HEK293 (cell line): ENCODE measurements around the gene DCTN2.

Experiments used
- CTCF ChIA-PET: fragments of 350-600 bp; formaldehyde crosslinking; extraction: SDS; loops from one replicate; lab custom pipeline; 2021; ENCODE audit warnings: antibody characterized with exemption; lab: Yijun Ruan, JAX
- POLR2A ChIA-PET: fragments of 300-600 bp; formaldehyde crosslinking; extraction: SDS; loops from one replicate; lab custom pipeline; 2020; ENCODE audit warnings: antibody characterized with exemption, inconsistent platforms; lab: Yijun Ruan, JAX
- H3K27ac ChIP-seq: fragments of 200-500 bp; sonication (Bioruptor generic); 2 replicates; pipeline ENCODE4 v1.5.1; 2014; ENCODE audit warnings: low read depth, low read length, control low read depth, inconsistent platforms; ENCODE audit errors: extremely low read depth
- H3K36me3 ChIP-seq, 2 experiments: fragments of 200-500 bp in 1 of 2; sonication (Bioruptor generic) in 1 of 2; 1 replicate in 1 of 2; 2 replicates in 1 of 2; pipeline ENCODE4 v1.5.1; 2014 to 2017; ENCODE audit warnings: inconsistent platforms in 2 of 2, low read length in 2 of 2; ENCODE audit not compliant: control insufficient read depth in 2 of 2, insufficient read depth in 1 of 2
- H3K4me1 ChIP-seq: fragments of 200-500 bp; sonication (Bioruptor generic); 2 replicates; pipeline ENCODE4 v1.5.1; 2014; ENCODE audit warnings: mild to moderate bottlenecking, low read length, inconsistent platforms; ENCODE audit not compliant: control insufficient read depth, insufficient read depth
- H3K4me3 ChIP-seq: 2 replicates; pipeline ENCODE4 v1.5.1; 2011; ENCODE audit warnings: low read depth, mild to moderate bottlenecking, control low read depth, low read length, moderate library complexity
- H3K9me3 ChIP-seq: fragments of 200-500 bp; sonication (Bioruptor generic); 2 replicates; pipeline ENCODE4 v1.5.1; 2014; ENCODE audit warnings: low read depth, low read length, inconsistent platforms; ENCODE audit not compliant: control insufficient read depth, insufficient read depth
- KLF16 ChIP-seq: fragments of 450-650 bp; formaldehyde crosslinking; IDR thresholded peaks from 2 replicates; pipeline ENCODE4 v1.5.1; 2017; ENCODE audit warnings: missing biosample characterization, missing genetic modification characterization
- KLF9 ChIP-seq: fragments of 450-650 bp; formaldehyde crosslinking; IDR thresholded peaks from 2 replicates; pipeline ENCODE4 v1.5.1; 2016; ENCODE audit warnings: missing biosample characterization, missing genetic modification characterization, low read depth
- OVOL3 ChIP-seq: fragments of 450-650 bp; formaldehyde crosslinking; IDR thresholded peaks from 2 replicates; pipeline ENCODE4 v1.5.1; 2016; ENCODE audit warnings: missing biosample characterization, missing genetic modification characterization
- SCRT1 ChIP-seq: fragments of 450-650 bp; formaldehyde crosslinking; IDR thresholded peaks from 2 replicates; pipeline ENCODE4 v1.5.1; 2016; ENCODE audit warnings: missing biosample characterization, missing genetic modification characterization, borderline replicate concordance
- SCRT2 ChIP-seq: fragments of 450-650 bp; formaldehyde crosslinking; IDR thresholded peaks from 2 replicates; pipeline ENCODE4 v1.5.1; 2016; ENCODE audit warnings: missing biosample characterization, missing genetic modification characterization
- SP7 ChIP-seq: fragments of 450-650 bp; formaldehyde crosslinking; IDR thresholded peaks from 2 replicates; pipeline ENCODE4 v1.5.1; 2016; ENCODE audit warnings: missing biosample characterization, missing genetic modification characterization
- TSHZ1 ChIP-seq: fragments of 450-650 bp; formaldehyde crosslinking; IDR thresholded peaks from 2 replicates; pipeline ENCODE4 v1.5.1; 2016; ENCODE audit warnings: missing biosample characterization, missing genetic modification characterization, borderline replicate concordance
- ZNF174 ChIP-seq: fragments of 450-650 bp; formaldehyde crosslinking; IDR thresholded peaks from 2 replicates; pipeline ENCODE4 v1.5.0; 2017; ENCODE audit warnings: missing biosample characterization, mild to moderate bottlenecking, missing genetic modification characterization
- ZNF223 ChIP-seq: fragments of 450-650 bp; formaldehyde crosslinking; IDR thresholded peaks from 2 replicates; pipeline ENCODE4 v1.5.1; 2016; ENCODE audit warnings: missing biosample characterization, missing genetic modification characterization
- ZNF239 ChIP-seq: fragments of 450-650 bp; formaldehyde crosslinking; IDR thresholded peaks from 2 replicates; pipeline ENCODE4 v1.5.1; 2016; ENCODE audit warnings: missing biosample characterization, missing genetic modification characterization
- ZNF248 ChIP-seq: fragments of 450-650 bp; formaldehyde crosslinking; IDR thresholded peaks from 2 replicates; pipeline ENCODE4 v1.5.1; 2017; ENCODE audit warnings: missing biosample characterization, missing genetic modification characterization
- ZNF366 ChIP-seq: fragments of 450-650 bp; formaldehyde crosslinking; conservative IDR thresholded peaks from 2 replicates; pipeline ENCODE4 v1.5.1; 2016; ENCODE audit warnings: missing biosample characterization, missing genetic modification characterization
- ZNF488 ChIP-seq: fragments of 450-650 bp; formaldehyde crosslinking; IDR thresholded peaks from 2 replicates; pipeline ENCODE4 v1.5.1; 2016; ENCODE audit warnings: missing biosample characterization, missing genetic modification characterization
- ZNF600 ChIP-seq: fragments of 450-650 bp; formaldehyde crosslinking; IDR thresholded peaks from 2 replicates; pipeline ENCODE4 v1.5.1; 2016; ENCODE audit warnings: missing biosample characterization, missing genetic modification characterization
- ZNF76 ChIP-seq: fragments of 450-650 bp; formaldehyde crosslinking; IDR thresholded peaks from 2 replicates; pipeline ENCODE4; 2016; ENCODE audit warnings: low read depth, missing biosample characterization, missing genetic modification characterization, borderline replicate concordance
- ZNF777 ChIP-seq: fragments of 450-650 bp; formaldehyde crosslinking; IDR thresholded peaks from 2 replicates; pipeline ENCODE4 v1.5.1; 2017; ENCODE audit warnings: missing biosample characterization, missing genetic modification characterization, borderline replicate concordance
- ZNF843 ChIP-seq: fragments of 450-650 bp; formaldehyde crosslinking; IDR thresholded peaks from 2 replicates; pipeline ENCODE4 v1.5.1; 2016; ENCODE audit warnings: missing biosample characterization, missing genetic modification characterization
- TF ChIP-seq, protein P1 (sequence below): fragments of 450-650 bp; formaldehyde crosslinking; IDR thresholded peaks from 2 replicates; pipeline ENCODE4 v1.5.1; 2016; ENCODE audit warnings: missing biosample characterization, missing genetic modification characterization
- TF ChIP-seq, protein P2 (sequence below): fragments of 450-650 bp; formaldehyde crosslinking; IDR thresholded peaks from 2 replicates; pipeline ENCODE4 v1.5.1; 2016; ENCODE audit warnings: missing biosample characterization, missing genetic modification characterization
- TF ChIP-seq, protein P3 (sequence below): fragments of 450-650 bp; formaldehyde crosslinking; IDR thresholded peaks from 2 replicates; pipeline ENCODE4 v1.5.1; 2016; ENCODE audit warnings: missing biosample characterization, missing genetic modification characterization, borderline replicate concordance
- TF ChIP-seq, protein P4 (sequence below): fragments of 450-650 bp; formaldehyde crosslinking; IDR thresholded peaks from 2 replicates; pipeline ENCODE4 v1.5.1; 2016; ENCODE audit warnings: missing biosample characterization, missing genetic modification characterization, low read depth

DCTN2 gene

GRCh38 chr12:57489157-57489641 lies 57.8 kb downstream of the DCTN2 start:
- CTCF ChIA-PET = interaction anchor here (0.5 to 0.8 kb wide), 2 partner anchors 27 to 365 kb away, joined by 3 to 7 read pairs; no protein-coding TSS in a partner anchor

GRCh38 chr12:57488402-57489156 lies 58.4 kb downstream of the DCTN2 start:
- peaks cover 24 to 40% of the 10 kb centered on the region in 2 experiments for H3K36me3 ChIP-seq
- ChIA-PET POLR2A (interaction anchor here (0.7 to 1.9 kb wide), 2 partner anchors 9 kb away, joined by 3 to 8 read pairs; no protein-coding TSS in a partner anchor), CTCF (interaction anchor here (0.5 to 0.8 kb wide), 2 partner anchors 26 to 364 kb away, joined by 3 to 7 read pairs; no protein-coding TSS in a partner anchor)
- H3K4me1 ChIP-seq = no peaks in the 10 kb centered on the region
- H3K4me3 ChIP-seq = peak overlapping the region; percentile 91
- H3K27ac ChIP-seq = peak overlapping the region; percentile 87
- no peaks in the 10 kb centered on the region for H3K9me3 ChIP-seq
- TF ChIP-seq ZNF366 (peak; percentile 54), SCRT1 (tag by site-specific recombination) (peak; percentile 83; the same call in 1 of the 2 replicates), TSHZ1 (tag by site-specific recombination) (no peak), KLF9 (peak; percentile 20; the same call in 1 of the 2 replicates), KLF16 (tag by site-specific recombination) (0 out of 2 replicates have a peak, but pooled peaks have one; percentile 16), ZNF248 (tag by site-specific recombination) (no peak), ZNF600 (tag by site-specific recombination) (no peak), SCRT2 (peak; percentile 94), ZNF777 (tag by site-specific recombination) (no peak), ZNF488 (no peak), ZNF223 (tag by site-specific recombination) (0 out of 2 replicates have a peak, but pooled peaks have one; percentile 20)
- TF ChIP-seq, protein P1, sequence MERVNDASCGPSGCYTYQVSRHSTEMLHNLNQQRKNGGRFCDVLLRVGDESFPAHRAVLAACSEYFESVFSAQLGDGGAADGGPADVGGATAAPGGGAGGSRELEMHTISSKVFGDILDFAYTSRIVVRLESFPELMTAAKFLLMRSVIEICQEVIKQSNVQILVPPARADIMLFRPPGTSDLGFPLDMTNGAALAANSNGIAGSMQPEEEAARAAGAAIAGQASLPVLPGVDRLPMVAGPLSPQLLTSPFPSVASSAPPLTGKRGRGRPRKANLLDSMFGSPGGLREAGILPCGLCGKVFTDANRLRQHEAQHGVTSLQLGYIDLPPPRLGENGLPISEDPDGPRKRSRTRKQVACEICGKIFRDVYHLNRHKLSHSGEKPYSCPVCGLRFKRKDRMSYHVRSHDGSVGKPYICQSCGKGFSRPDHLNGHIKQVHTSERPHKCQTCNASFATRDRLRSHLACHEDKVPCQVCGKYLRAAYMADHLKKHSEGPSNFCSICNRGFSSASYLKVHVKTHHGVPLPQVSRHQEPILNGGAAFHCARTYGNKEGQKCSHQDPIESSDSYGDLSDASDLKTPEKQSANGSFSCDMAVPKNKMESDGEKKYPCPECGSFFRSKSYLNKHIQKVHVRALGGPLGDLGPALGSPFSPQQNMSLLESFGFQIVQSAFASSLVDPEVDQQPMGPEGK = peak; percentile 9; the same call in 1 of the 2 replicates
- TF ChIP-seq, protein P2, sequence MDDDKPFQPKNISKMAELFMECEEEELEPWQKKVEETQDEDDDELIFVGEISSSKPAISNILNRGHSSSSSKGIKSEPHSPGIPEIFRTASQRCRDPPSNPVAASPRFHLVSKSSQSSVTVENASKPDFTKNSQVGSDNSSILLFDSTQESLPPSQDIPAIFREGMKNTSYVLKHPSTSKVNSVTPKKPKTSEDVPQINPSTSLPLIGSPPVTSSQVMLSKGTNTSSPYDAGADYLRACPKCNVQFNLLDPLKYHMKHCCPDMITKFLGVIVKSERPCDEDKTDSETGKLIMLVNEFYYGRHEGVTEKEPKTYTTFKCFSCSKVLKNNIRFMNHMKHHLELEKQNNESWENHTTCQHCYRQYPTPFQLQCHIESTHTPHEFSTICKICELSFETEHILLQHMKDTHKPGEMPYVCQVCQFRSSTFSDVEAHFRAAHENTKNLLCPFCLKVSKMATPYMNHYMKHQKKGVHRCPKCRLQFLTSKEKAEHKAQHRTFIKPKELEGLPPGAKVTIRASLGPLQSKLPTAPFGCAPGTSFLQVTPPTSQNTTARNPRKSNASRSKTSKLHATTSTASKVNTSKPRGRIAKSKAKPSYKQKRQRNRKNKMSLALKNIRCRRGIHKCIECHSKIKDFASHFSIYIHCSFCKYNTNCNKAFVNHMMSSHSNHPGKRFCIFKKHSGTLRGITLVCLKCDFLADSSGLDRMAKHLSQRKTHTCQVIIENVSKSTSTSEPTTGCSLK = 0 out of 2 replicates have a peak, but pooled peaks have one; percentile 24
- TF ChIP-seq, protein P3, sequence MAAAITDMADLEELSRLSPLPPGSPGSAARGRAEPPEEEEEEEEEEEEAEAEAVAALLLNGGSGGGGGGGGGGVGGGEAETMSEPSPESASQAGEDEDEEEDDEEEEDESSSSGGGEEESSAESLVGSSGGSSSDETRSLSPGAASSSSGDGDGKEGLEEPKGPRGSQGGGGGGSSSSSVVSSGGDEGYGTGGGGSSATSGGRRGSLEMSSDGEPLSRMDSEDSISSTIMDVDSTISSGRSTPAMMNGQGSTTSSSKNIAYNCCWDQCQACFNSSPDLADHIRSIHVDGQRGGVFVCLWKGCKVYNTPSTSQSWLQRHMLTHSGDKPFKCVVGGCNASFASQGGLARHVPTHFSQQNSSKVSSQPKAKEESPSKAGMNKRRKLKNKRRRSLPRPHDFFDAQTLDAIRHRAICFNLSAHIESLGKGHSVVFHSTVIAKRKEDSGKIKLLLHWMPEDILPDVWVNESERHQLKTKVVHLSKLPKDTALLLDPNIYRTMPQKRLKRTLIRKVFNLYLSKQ = no peak

More at GRCh38 chr12:57489157-57489641, 57.8 kb downstream of the DCTN2 start:
- Histone ChIP-seq H3K9me3 (no peaks in the 10 kb centered on the region), H3K4me1 (no peaks in the 10 kb centered on the region), H3K4me3 (peak overlapping the region; percentile 91)
- TF ChIP-seq, protein P4, sequence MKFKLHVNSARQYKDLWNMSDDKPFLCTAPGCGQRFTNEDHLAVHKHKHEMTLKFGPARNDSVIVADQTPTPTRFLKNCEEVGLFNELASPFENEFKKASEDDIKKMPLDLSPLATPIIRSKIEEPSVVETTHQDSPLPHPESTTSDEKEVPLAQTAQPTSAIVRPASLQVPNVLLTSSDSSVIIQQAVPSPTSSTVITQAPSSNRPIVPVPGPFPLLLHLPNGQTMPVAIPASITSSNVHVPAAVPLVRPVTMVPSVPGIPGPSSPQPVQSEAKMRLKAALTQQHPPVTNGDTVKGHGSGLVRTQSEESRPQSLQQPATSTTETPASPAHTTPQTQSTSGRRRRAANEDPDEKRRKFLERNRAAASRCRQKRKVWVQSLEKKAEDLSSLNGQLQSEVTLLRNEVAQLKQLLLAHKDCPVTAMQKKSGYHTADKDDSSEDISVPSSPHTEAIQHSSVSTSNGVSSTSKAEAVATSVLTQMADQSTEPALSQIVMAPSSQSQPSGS (tag by site-specific recombination) = no peak
- TF ChIP-seq ZNF174 (tag by site-specific recombination) (no peak), ZNF239 (tag by site-specific recombination) (no peak), OVOL3 (tag by site-specific recombination) (no peak), ZNF843 (no peak), ZNF76 (tag by site-specific recombination) (no peak), SP7 (no peak)
- TF ChIP-seq, all 188 proteins: peak for 0
- Histone ChIP-seq H3K36me3 (peaks cover 28 to 43% of the 10 kb centered on the region in 2 experiments), H3K27ac (no peak overlapping the region)
- POLR2A ChIA-PET = interaction anchor here (0.7 kb wide), 1 partner anchor 8 kb away, joined by 3 read pairs; no protein-coding TSS in a partner anchor
